ENCODE data around the gene RPTOR.

DNA sequence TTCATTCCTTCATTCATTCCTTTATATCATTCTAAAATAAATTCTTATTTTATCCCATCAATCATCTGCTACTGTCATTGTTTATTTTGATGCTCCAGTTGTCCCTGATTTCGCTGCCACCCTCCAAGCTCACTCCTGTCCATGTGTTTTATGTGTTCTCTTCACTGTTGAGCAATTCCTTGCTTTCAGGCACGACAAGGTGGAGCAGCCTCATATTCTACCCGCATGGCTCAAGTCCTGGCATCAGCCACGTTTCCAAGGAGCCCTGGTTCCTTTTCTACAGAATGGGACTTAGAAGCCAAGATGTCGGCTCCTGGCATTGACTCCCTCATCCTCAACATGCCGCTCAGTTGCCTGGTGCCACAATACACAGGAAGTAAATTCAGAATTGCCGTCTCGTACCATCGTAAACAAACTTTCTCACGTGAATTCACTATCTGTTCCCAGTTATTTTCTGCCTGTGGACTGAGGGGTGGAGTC lies 139.0 kb downstream of the RPTOR start:
- TF ChIP-seq, protein P1, sequence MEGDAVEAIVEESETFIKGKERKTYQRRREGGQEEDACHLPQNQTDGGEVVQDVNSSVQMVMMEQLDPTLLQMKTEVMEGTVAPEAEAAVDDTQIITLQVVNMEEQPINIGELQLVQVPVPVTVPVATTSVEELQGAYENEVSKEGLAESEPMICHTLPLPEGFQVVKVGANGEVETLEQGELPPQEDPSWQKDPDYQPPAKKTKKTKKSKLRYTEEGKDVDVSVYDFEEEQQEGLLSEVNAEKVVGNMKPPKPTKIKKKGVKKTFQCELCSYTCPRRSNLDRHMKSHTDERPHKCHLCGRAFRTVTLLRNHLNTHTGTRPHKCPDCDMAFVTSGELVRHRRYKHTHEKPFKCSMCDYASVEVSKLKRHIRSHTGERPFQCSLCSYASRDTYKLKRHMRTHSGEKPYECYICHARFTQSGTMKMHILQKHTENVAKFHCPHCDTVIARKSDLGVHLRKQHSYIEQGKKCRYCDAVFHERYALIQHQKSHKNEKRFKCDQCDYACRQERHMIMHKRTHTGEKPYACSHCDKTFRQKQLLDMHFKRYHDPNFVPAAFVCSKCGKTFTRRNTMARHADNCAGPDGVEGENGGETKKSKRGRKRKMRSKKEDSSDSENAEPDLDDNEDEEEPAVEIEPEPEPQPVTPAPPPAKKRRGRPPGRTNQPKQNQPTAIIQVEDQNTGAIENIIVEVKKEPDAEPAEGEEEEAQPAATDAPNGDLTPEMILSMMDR (IDR thresholded peaks at IDR 0.05; ENCODE audit: low read depth, low read length) = no peak
- no peak for TF ChIP-seq EZH2phosphoT487 (IDR thresholded peaks at IDR 0.05; ENCODE audit: low read depth)
